Suprapubic skin (tissue), 3 donors: ENCODE measurements around the gene AGBL1.

Experiments used
- CTCF ChIP-seq, 2 donors: fragments of 200-600 bp in 1 of 2; fragments of 450-650 bp in 1 of 2; sonication (generic) in 1 of 2; IDR thresholded peaks; one replicate each; pipeline ENCODE4 v1.5.1; 2016 to 2019; ENCODE audit warnings: antibody characterized with exemption in 2 of 2, mild to moderate bottlenecking in 1 of 2, moderate library complexity in 1 of 2
- EP300 ChIP-seq: sonication (generic); formaldehyde crosslinking; IDR thresholded peaks from one replicate; pipeline ENCODE4 v1.6.1; 2017; ENCODE audit warnings: antibody characterized with exemption
- POLR2A ChIP-seq, 2 donors: fragments of 450-650 bp; IDR thresholded peaks; one replicate each; pipeline ENCODE4 v1.6.1; 2017; ENCODE audit warnings: antibody characterized with exemption in 2 of 2, mild to moderate bottlenecking in 2 of 2, moderate library complexity in 2 of 2

GRCh38 chr15:86300390-86301125, 220.9 kb downstream of the AGBL1 start:
- TF ChIP-seq POLR2A (IDR thresholded peaks at IDR 0.05) = no peak
- no peak for TF ChIP-seq CTCF (IDR thresholded peaks at IDR 0.05)
- TF ChIP-seq EP300 = no peak
